ENCODE data around the gene SPEG. TPM values are rescaled to one million over a fixed set of nuclear protein-coding genes. Genes with fewer than 3 reads are reported as not detected.

Gene SPEG
- total and polyA plus RNA-seq, 2 of the 13 experiments (the other 11 are each of a cell fraction or from before 2014, with no cell fraction given) = 0.18 to 0.24 TPM

DNA sequence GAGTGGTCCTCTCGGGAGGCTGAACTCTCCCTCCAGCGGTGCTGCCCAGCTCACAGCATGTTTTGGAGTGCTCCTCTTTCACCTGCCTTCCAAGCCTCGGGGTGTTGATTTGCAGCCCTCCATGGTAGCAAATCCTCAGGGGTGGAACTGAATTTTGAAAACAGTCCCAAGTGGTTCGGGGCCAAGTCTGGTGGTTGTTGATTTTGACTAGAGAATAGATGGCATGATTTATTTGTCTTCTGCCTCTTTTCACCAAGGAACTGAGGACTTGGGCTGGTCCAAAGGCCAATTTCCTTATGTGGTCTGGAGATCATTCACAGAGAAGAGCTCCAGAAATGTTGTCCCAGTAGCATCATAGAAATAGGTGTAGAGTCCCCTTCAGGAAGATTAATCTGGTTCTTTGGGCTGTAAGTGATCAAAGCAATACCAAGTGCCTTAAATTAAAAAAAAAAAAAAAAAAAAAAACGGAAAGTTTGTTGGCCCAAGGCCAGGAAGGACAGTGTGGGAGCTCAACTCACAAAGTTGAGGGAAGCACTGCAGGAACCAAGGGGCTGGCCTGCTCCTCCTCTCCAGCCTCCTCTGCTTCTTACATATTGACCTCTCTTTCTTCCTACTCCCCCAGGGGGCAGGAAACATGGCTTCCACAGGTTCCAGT is 18.9 kb upstream of the SPEG start (continued):
- no peak for TF ChIP-seq NONO (IDR thresholded peaks at IDR 0.05)
- no peak for TF ChIP-seq NONO (CRISPR knock-in tag; conservative IDR thresholded peaks at IDR 0.05)

DNA sequence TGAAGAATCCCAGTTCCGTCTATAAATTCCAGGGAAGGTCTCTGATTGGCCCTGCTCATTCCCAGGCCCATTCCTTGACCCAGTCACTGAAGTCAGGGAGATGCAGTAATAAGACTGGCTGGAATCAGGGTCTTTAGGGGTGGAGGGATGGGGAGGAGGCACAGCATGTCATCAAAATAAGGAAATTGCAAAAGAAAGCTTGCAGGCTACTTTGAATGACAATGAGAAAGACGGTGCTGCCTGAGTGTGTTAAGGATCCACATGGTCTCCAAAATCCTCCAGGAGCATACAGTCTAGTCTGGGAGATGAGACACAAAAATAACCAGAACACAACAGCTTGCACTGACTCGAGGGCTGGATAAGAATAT is 18.4 kb upstream of the SPEG start:
- H3K9ac ChIP-seq (ENCODE audit: insufficient read depth, low read depth, low read length) = no peak overlapping the region
- no peaks in the 10 kb centered on the region for H3K9me3 ChIP-seq (ENCODE audit: low read length)
- H3K79me2 ChIP-seq (ENCODE audit: insufficient read depth, low read length) = no peaks in the 10 kb centered on the region
- ChIA-PET CTCF (ENCODE audit: low intra/inter-chr PET ratio, low total read pairs) (no interaction called here), POLR2A (no interaction called here)
- 6% methylated on average over 3 of the region's 3 CpGs for WGBS (ENCODE audit: low lambda C conversion rate)
- intact Hi-C loops (cut with micrococcal nuclease; ENCODE audit: unreplicated experiment) (no loop called here), in situ Hi-C loops (cut with HindIII; ENCODE audit: extremely low pct_ligation_motif_present, low pct_unique_long_range_greater_than_20kb) (no loop called here)
- FAIRE-seq (no peak), DNase-seq (ENCODE audit: low spot score) (no peak), ATAC-seq (no peak)
- no peak overlapping the region for H3K4me3 ChIP-seq (replicated peaks in 1 of 3; ENCODE audit: insufficient read depth in 1 of 3, low read depth in 2 of 3, low read length in 3 of 3)
- H3K27ac ChIP-seq (ENCODE audit: extremely low read length, insufficient read depth, low read length) = no peak overlapping the region
- H3K4me2 ChIP-seq (ENCODE audit: low read depth, low read length) = no peak overlapping the region
- no peaks in the 10 kb centered on the region for H4K20me1 ChIP-seq (ENCODE audit: insufficient read depth, low read length)
- H3K27me3 ChIP-seq (ENCODE audit: control insufficient read depth in 1 of 2, insufficient read depth in 2 of 2, low read length in 2 of 2) = peaks cover 0 to 24% of the 10 kb centered on the region in 2 experiments; a peak in 4 of 5 replicates
- H2AFZ ChIP-seq (ENCODE audit: low read length) = no peak overlapping the region
- peaks cover 10% of the 10 kb centered on the region; the same call in 1 of the 2 replicates for H3K4me1 ChIP-seq (ENCODE audit: insufficient read depth, low read length)
- no peaks in the 10 kb centered on the region for H3K36me3 ChIP-seq (replicated peaks in 1 of 2; ENCODE audit: control insufficient read depth in 1 of 2, insufficient read depth in 2 of 2, low read length in 2 of 2)
- no TSS peak for BruUV-seq (replicated peaks)
- TF ChIP-seq SP4 (CRISPR knock-in tag; IDR thresholded peaks at IDR 0.05) = no peak
- no peak for TF ChIP-seq ZNF547 (CRISPR knock-in tag; IDR thresholded peaks at IDR 0.05)
- TF ChIP-seq, protein P1, sequence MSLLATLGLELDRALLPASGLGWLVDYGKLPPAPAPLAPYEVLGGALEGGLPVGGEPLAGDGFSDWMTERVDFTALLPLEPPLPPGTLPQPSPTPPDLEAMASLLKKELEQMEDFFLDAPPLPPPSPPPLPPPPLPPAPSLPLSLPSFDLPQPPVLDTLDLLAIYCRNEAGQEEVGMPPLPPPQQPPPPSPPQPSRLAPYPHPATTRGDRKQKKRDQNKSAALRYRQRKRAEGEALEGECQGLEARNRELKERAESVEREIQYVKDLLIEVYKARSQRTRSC (CRISPR knock-in tag; IDR thresholded peaks at IDR 0.05; ENCODE audit: low read depth) = no peak
- TF ChIP-seq, protein P2, sequence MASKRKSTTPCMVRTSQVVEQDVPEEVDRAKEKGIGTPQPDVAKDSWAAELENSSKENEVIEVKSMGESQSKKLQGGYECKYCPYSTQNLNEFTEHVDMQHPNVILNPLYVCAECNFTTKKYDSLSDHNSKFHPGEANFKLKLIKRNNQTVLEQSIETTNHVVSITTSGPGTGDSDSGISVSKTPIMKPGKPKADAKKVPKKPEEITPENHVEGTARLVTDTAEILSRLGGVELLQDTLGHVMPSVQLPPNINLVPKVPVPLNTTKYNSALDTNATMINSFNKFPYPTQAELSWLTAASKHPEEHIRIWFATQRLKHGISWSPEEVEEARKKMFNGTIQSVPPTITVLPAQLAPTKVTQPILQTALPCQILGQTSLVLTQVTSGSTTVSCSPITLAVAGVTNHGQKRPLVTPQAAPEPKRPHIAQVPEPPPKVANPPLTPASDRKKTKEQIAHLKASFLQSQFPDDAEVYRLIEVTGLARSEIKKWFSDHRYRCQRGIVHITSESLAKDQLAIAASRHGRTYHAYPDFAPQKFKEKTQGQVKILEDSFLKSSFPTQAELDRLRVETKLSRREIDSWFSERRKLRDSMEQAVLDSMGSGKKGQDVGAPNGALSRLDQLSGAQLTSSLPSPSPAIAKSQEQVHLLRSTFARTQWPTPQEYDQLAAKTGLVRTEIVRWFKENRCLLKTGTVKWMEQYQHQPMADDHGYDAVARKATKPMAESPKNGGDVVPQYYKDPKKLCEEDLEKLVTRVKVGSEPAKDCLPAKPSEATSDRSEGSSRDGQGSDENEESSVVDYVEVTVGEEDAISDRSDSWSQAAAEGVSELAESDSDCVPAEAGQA (IDR thresholded peaks at IDR 0.05; ENCODE audit: low read depth) = no peak
- TF ChIP-seq, protein P2 (CRISPR knock-in tag; IDR thresholded peaks at IDR 0.05; ENCODE audit: borderline replicate concordance) = no peak
- TF ChIP-seq MLLT10 (CRISPR knock-in tag; IDR thresholded peaks at IDR 0.05) = no peak
- no peak for TF ChIP-seq DPF2 (CRISPR knock-in tag; IDR thresholded peaks at IDR 0.05; ENCODE audit: borderline replicate concordance, low read depth)
- TF ChIP-seq RBM22 (optimal IDR thresholded peaks at IDR 0.05; ENCODE audit: low read length) = no peak
- TF ChIP-seq, protein P3, sequence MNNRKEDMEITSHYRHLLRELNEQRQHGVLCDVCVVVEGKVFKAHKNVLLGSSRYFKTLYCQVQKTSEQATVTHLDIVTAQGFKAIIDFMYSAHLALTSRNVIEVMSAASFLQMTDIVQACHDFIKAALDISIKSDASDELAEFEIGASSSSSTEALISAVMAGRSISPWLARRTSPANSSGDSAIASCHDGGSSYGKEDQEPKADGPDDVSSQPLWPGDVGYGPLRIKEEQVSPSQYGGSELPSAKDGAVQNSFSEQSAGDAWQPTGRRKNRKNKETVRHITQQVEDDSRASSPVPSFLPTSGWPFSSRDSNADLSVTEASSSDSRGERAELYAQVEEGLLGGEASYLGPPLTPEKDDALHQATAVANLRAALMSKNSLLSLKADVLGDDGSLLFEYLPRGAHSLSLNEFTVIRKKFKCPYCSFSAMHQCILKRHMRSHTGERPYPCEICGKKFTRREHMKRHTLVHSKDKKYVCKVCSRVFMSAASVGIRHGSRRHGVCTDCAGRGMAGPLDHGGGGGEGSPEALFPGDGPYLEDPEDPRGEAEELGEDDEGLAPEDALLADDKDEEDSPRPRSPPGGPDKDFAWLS (CRISPR knock-in tag; IDR thresholded peaks at IDR 0.05; ENCODE audit: borderline replicate concordance) = no peak
- TF ChIP-seq, protein P4, sequence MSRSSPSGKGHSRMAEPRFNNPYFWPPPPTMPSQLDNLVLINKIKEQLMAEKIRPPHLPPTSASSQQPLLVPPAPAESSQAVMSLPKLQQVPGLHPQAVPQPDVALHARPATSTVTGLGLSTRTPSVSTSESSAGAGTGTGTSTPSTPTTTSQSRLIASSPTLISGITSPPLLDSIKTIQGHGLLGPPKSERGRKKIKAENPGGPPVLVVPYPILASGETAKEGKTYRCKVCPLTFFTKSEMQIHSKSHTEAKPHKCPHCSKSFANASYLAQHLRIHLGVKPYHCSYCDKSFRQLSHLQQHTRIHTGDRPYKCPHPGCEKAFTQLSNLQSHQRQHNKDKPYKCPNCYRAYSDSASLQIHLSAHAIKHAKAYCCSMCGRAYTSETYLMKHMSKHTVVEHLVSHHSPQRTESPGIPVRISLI (CRISPR knock-in tag; IDR thresholded peaks at IDR 0.05; ENCODE audit: borderline replicate concordance) = no peak
- no peak for TF ChIP-seq NONO (IDR thresholded peaks at IDR 0.05)
- no peak for TF ChIP-seq NONO (CRISPR knock-in tag; conservative IDR thresholded peaks at IDR 0.05)
- no peak for TF ChIP-seq GPN1 (CRISPR knock-in tag; IDR thresholded peaks at IDR 0.05; ENCODE audit: borderline replicate concordance)
